SK-N-SH (cell line): ENCODE data around the gene EDN3. TPM values are rescaled to one million over a fixed set of nuclear protein-coding genes. Genes with fewer than 3 reads are reported as not detected.

Experiments
- CTCF ChIA-PET: fragments of 300-600, 350-600 bp; formaldehyde crosslinking; extraction: SDS; loops from one replicate; lab custom pipeline; 2021; lab: Yijun Ruan, JAX
- POLR2A ChIA-PET: fragments of 350-600 bp; sonication (Branson Sonifier 250); formaldehyde crosslinking; extraction: SDS; loops from one replicate; lab custom pipeline; 2020; ENCODE audit warnings: antibody characterized with exemption, inconsistent platforms; lab: Yijun Ruan, JAX
- DNase-seq: peaks from one replicate; pipeline ENCODE4 v3.0.0; 2012
- H2AFZ ChIP-seq: fragments of 200-600 bp; sonication (generic); 2 replicates; pipeline ENCODE4 v1.8.1; 2016; ENCODE audit warnings: antibody characterized with exemption, mild to moderate bottlenecking, low read depth
- H3F3A ChIP-seq: fragments of 200-600 bp; sonication (generic); replicated peaks from 2 replicates; pipeline ENCODE3; 2016; ENCODE audit warnings: antibody characterized with exemption, mild to moderate bottlenecking; ENCODE audit not compliant: insufficient read depth
- H3K27ac ChIP-seq, 2 experiments: fragments of 200-500 bp in 1 of 2; fragments of 200-600 bp in 1 of 2; sonication (Bioruptor generic) in 1 of 2; sonication (generic), shearing (Covaris generic) in 1 of 2; 2 replicates each; pipeline versions ENCODE4 v1.5.1 to v1.6.1; 2014 to 2016; ENCODE audit warnings: low read depth in 2 of 2, inconsistent platforms in 1 of 2, low read length in 1 of 2, mild to moderate bottlenecking in 1 of 2, mixed read lengths in 1 of 2
- H3K27me3 ChIP-seq: fragments of 200-600 bp; sonication (generic), shearing (Covaris generic); 2 replicates; pipeline ENCODE4 v1.6.1; 2016; ENCODE audit warnings: mixed run types; ENCODE audit not compliant: insufficient read depth
- H3K36me3 ChIP-seq, 2 experiments: fragments of 200-500 bp in 1 of 2; fragments of 200-600 bp in 1 of 2; sonication (Bioruptor generic) in 1 of 2; sonication (generic) in 1 of 2; replicated peaks in 1 of 2; 2 replicates each; pipeline versions ENCODE3 to v1.5.1; 2014 to 2016; ENCODE audit warnings: low read length in 1 of 2, mild to moderate bottlenecking in 1 of 2; ENCODE audit not compliant: insufficient read depth in 2 of 2, control insufficient read depth in 1 of 2
- H3K4me1 ChIP-seq, 2 experiments: fragments of 200-500 bp in 1 of 2; fragments of 200-600 bp in 1 of 2; sonication (Bioruptor generic) in 1 of 2; sonication (generic), shearing (Covaris generic) in 1 of 2; 2 replicates each; pipeline versions ENCODE4 v1.5.1 to v1.6.1; 2014 to 2016; ENCODE audit warnings: low read depth in 1 of 2, low read length in 1 of 2, mixed run types in 1 of 2; ENCODE audit not compliant: insufficient read depth in 2 of 2, control insufficient read depth in 1 of 2
- H3K4me2 ChIP-seq: fragments of 200-600 bp; sonication (generic), shearing (Covaris generic); 2 replicates; pipeline ENCODE4 v1.6.1; 2017; ENCODE audit warnings: mixed run types
- H3K4me3 ChIP-seq, 2 experiments: fragments of 200-500 bp in 1 of 2; fragments of 200-600 bp in 1 of 2; sonication (Bioruptor generic) in 1 of 2; sonication (generic), shearing (Covaris generic) in 1 of 2; 2 replicates each; pipeline versions ENCODE4 v1.5.1 to v1.8.1; 2014 to 2016; ENCODE audit warnings: low read depth in 2 of 2, inconsistent platforms in 1 of 2, low read length in 1 of 2, mild to moderate bottlenecking in 1 of 2, mixed read lengths in 1 of 2, moderate library complexity in 1 of 2
- H3K79me2 ChIP-seq: fragments of 200-600 bp; sonication (generic); 2 replicates; pipeline ENCODE4 v1.8.1; 2017; ENCODE audit warnings: mild to moderate bottlenecking; ENCODE audit not compliant: insufficient read depth
- H3K9ac ChIP-seq: fragments of 200-600 bp; sonication (generic); 2 replicates; pipeline ENCODE4 v1.6.1; 2017; ENCODE audit warnings: mixed run types
- H3K9me2 ChIP-seq: fragments of 200-600 bp; sonication (generic); 2 replicates; pipeline ENCODE4 v1.6.1; 2017; ENCODE audit warnings: mixed run types
- H3K9me3 ChIP-seq: fragments of 200-600 bp; sonication (generic); 2 replicates; pipeline ENCODE4 v1.6.1; 2017; ENCODE audit warnings: mixed run types, mild to moderate bottlenecking, moderate library complexity
- H4K20me1 ChIP-seq: fragments of 200-600 bp; sonication (generic); 2 replicates; pipeline ENCODE4 v1.6.1; 2017; ENCODE audit warnings: mild to moderate bottlenecking, mixed run types; ENCODE audit not compliant: insufficient read depth
- CHD2 ChIP-seq: fragments of 150-350 bp; IDR thresholded peaks from 2 replicates; pipeline ENCODE4 v1.6.1; 2018; ENCODE audit warnings: low read length; ENCODE audit not compliant: partially characterized antibody
- ELF1 ChIP-seq: IDR thresholded peaks from 2 replicates; pipeline ENCODE4 v1.4.0; 2012
- EP300 ChIP-seq, 2 experiments: IDR thresholded peaks; 2 replicates each; pipeline versions ENCODE4 v1.4.0 to v1.6.1; 2012; ENCODE audit warnings: borderline replicate concordance in 1 of 2, low read depth in 1 of 2, low read length in 1 of 2
- EZH2phosphoT487 ChIP-seq: fragments of 200-600 bp; sonication (generic); IDR thresholded peaks from 2 replicates; pipeline ENCODE4 v1.6.1; 2017; ENCODE audit warnings: low read depth, mixed run types, mild to moderate bottlenecking, antibody characterized with exemption, moderate library complexity, borderline replicate concordance
- FOSL2 ChIP-seq: IDR thresholded peaks from 2 replicates; pipeline ENCODE4 v1.4.0; 2012; ENCODE audit warnings: low read depth, mild to moderate bottlenecking, moderate library complexity, borderline replicate concordance
- GABPA ChIP-seq: IDR thresholded peaks from 2 replicates; pipeline ENCODE4 v1.4.0; 2012; ENCODE audit warnings: low read depth, mild to moderate bottlenecking
- GATA2 ChIP-seq: sonication (generic); formaldehyde crosslinking; IDR thresholded peaks from 2 replicates; pipeline ENCODE4 v1.5.0; 2020; ENCODE audit warnings: mild to moderate bottlenecking, missing genetic modification reagents
- POLR2AphosphoS5 ChIP-seq: IDR thresholded peaks from 2 replicates; pipeline ENCODE4 v1.6.1; 2012; ENCODE audit warnings: low read depth, low read length
- RXRA ChIP-seq: IDR thresholded peaks from 2 replicates; pipeline ENCODE4 v1.4.0; 2012; ENCODE audit warnings: low read depth, mild to moderate bottlenecking, borderline replicate concordance
- TEAD4 ChIP-seq: IDR thresholded peaks from 2 replicates; pipeline ENCODE4 v1.4.0; 2012; ENCODE audit warnings: mild to moderate bottlenecking, borderline replicate concordance; ENCODE audit not compliant: insufficient read depth
- USF1 ChIP-seq: IDR thresholded peaks from 2 replicates; pipeline ENCODE4 v1.4.0; 2012; ENCODE audit warnings: low read depth, borderline replicate concordance
- YY1 ChIP-seq: IDR thresholded peaks from 2 replicates; pipeline ENCODE4 v1.4.0; 2012; ENCODE audit warnings: low read depth, mild to moderate bottlenecking
- WGBS: methylation state at CpG from one replicate; pipeline ENCODE4 v1.1.6; 2017; ENCODE audit warnings: low lambda C conversion rate; 5-methylcytosine and 5-hydroxymethylcytosine counted together
- polyA plus RNA-seq, 3 experiments: library from polyadenylated mRNA; depleted of rRNA; stranded (reverse); fragments of >200 nt; gene quantifications; 2 replicates each; pipeline ENCODE4 v1.2.3, GENCODE V29; 2012
- TF ChIP-seq, protein P1 (sequence below): IDR thresholded peaks from 2 replicates; pipeline ENCODE4 v1.6.1; 2012; ENCODE audit warnings: mild to moderate bottlenecking, low read depth, low read length, moderate library complexity
- TF ChIP-seq, protein P2 (sequence below): fragments of 150-350 bp; IDR thresholded peaks from 2 replicates; pipeline ENCODE4 v1.6.1; 2017; ENCODE audit warnings: antibody characterized with exemption, low read length, low read depth, borderline replicate concordance

EDN3 gene
- polyA plus RNA-seq, 1 of the 3 experiments (the other 2 are of a cell fraction), result 0.02 TPM

DNA sequence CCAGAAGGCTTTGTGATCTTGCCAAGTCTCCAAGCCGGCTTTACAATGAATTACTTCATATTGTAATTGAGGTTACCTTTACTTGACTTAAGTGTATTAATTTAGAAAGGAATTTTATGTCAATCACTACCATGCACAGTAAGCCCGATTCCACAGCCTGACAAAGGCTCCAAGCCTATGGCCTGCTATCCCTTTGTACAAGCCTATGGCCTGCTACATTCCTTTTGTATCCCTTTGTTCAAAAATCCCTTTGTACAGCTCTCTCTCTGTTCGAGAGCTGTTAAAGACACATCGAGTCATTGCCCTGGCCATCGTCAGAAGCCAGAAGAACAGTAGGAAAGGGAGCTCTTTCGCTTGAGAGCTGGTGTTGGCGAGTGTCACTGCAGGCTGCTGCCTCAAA is 2.7 kb upstream of the EDN3 start:
- POLR2A ChIA-PET, result no interaction called here
- no peaks in the 10 kb centered on the region for H4K20me1 ChIP-seq
- no peak overlapping the region for H3K4me3 ChIP-seq
- no peaks in the 10 kb centered on the region for H3K9me3 ChIP-seq
- no peak for DNase-seq
- H3K27me3 ChIP-seq, result peaks cover 8% of the 10 kb centered on the region; the same call in 1 of the 2 replicates
- no peak overlapping the region for H3K9ac ChIP-seq
- H3K27ac ChIP-seq, result no peak overlapping the region
- H3K79me2 ChIP-seq, result no peaks in the 10 kb centered on the region
- H3F3A ChIP-seq, result no peaks in the 10 kb centered on the region
- CTCF ChIA-PET, result no interaction called here
- H2AFZ ChIP-seq, result no peak overlapping the region
- H3K4me2 ChIP-seq, result no peak overlapping the region
- no peak for TF ChIP-seq YY1
- TF ChIP-seq EZH2phosphoT487, result no peak
- TF ChIP-seq CHD2, result no peak
- TF ChIP-seq, protein P1, sequence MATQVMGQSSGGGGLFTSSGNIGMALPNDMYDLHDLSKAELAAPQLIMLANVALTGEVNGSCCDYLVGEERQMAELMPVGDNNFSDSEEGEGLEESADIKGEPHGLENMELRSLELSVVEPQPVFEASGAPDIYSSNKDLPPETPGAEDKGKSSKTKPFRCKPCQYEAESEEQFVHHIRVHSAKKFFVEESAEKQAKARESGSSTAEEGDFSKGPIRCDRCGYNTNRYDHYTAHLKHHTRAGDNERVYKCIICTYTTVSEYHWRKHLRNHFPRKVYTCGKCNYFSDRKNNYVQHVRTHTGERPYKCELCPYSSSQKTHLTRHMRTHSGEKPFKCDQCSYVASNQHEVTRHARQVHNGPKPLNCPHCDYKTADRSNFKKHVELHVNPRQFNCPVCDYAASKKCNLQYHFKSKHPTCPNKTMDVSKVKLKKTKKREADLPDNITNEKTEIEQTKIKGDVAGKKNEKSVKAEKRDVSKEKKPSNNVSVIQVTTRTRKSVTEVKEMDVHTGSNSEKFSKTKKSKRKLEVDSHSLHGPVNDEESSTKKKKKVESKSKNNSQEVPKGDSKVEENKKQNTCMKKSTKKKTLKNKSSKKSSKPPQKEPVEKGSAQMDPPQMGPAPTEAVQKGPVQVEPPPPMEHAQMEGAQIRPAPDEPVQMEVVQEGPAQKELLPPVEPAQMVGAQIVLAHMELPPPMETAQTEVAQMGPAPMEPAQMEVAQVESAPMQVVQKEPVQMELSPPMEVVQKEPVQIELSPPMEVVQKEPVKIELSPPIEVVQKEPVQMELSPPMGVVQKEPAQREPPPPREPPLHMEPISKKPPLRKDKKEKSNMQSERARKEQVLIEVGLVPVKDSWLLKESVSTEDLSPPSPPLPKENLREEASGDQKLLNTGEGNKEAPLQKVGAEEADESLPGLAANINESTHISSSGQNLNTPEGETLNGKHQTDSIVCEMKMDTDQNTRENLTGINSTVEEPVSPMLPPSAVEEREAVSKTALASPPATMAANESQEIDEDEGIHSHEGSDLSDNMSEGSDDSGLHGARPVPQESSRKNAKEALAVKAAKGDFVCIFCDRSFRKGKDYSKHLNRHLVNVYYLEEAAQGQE, result no peak
- TF ChIP-seq FOSL2, result no peak
- no peak for TF ChIP-seq POLR2AphosphoS5
- TF ChIP-seq TEAD4, result no peak
- TF ChIP-seq, protein P2, sequence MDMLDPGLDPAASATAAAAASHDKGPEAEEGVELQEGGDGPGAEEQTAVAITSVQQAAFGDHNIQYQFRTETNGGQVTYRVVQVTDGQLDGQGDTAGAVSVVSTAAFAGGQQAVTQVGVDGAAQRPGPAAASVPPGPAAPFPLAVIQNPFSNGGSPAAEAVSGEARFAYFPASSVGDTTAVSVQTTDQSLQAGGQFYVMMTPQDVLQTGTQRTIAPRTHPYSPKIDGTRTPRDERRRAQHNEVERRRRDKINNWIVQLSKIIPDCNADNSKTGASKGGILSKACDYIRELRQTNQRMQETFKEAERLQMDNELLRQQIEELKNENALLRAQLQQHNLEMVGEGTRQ, result no peak
- no peak for TF ChIP-seq GABPA
- TF ChIP-seq EP300 (IDR thresholded peaks at IDR 0.05; ENCODE audit: borderline replicate concordance in 1 of 2, low read depth in 1 of 2, low read length in 1 of 2), result no peak
- TF ChIP-seq ELF1, result no peak
- no peak for TF ChIP-seq USF1
- no peak for TF ChIP-seq RXRA
- no peak for TF ChIP-seq GATA2 (CRISPR knock-in tag)
- 48% methylated on average over 7 of the region's 7 CpGs for WGBS
- H3K36me3 ChIP-seq, result no peaks in the 10 kb centered on the region
- H3K4me1 ChIP-seq, result peaks cover 0 to 4% of the 10 kb centered on the region in 2 experiments; a peak in 1 of 4 replicates
- H3K9me2 ChIP-seq, result no peaks in the 10 kb centered on the region
